HG03342 (cell line): ENCODE measurements around the gene ADARB2.
"Not testable (repeated sequence)": the region's sequence is repeated elsewhere in the genome, so short reads cannot be mapped to it uniquely, and the experiment has no call there.

ENCODE experiments used
- ATAC-seq: cut with Tn5 transposase; IDR thresholded peaks from one replicate; pipeline ENCODE4 v1.9.1; 2021; ENCODE audit warnings: mild to moderate bottlenecking, moderate library complexity; ENCODE audit not compliant: unreplicated experiment

ADARB2 gene

DNA sequence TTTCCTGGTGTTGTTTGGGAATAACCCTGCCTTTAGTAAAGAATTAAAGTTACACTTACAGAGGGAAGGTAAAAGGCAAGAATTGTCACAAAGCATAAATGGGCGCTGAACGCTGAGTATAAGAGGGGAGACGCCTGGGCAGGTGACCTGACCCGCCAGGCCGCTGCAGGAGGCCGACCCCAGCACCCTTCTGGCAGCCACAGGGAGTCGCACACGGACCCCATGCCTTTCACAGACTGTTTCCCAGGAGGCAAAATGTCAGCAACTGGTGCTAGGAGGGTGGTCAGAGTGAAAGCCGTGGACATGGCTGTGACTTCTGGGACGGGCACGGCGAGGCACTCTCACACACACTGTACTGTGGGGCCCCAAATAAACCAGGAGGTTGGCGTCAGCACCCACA lies 392.9 kb downstream of the ADARB2 start:
- no peak for ATAC-seq

DNA sequence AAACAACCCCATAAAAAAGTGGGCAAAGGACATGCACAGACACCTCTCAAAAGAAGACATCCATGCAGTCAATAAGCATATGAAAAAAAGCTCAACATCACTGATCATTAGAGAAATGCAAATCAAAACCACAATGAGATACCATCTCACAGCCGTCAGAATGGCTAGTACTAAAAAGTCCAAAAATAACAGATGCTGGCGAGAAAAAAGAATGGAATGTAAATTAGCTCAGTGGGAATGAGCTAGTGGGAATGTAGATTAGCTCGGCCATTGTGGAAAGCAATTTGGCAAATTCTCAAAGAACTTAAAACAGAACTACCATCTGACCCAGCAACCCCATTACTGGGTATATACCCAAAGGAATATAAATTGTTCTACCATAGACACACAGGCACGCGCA lies 394.1 kb downstream of the ADARB2 start:
- no peak for ATAC-seq

DNA sequence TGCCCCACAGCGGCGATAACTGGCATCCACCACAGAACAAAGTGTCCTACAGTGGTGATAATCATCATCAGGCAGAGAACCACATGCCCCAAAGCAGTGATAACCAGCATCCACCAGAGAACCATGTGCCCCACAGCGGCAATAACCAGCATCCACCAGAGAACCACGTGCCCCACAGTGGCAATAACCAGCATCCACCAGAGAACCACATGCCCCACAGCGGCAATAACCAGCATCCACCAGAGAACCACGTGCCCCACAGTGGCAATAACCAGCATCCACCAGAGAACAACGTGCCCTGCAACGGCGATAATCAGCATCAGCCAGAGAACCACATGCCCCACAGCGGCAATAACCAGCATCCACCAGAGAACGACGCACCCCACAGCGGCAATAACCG lies 396.3 kb downstream of the ADARB2 start:
- not testable (repeated sequence) for ATAC-seq

DNA sequence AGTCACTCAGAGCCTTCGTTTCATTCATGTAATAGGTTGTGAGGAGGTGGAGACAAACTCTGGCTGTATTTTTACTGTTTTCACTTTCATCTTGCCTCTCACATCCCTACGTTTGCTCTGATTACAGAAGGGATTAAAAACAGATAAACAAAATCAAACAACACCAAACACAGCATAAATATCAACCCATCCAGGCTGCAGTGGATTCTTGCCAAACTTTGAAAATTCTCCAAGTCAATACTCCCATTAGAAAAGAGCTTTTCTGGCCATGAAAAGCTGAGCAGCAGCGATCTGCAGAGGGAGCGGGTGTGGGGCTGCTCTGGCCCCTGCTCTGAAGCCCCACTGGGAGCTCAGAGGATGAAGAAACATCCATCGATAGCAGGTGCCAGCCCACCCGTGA lies 397.9 kb downstream of the ADARB2 start:
- no peak for ATAC-seq

DNA sequence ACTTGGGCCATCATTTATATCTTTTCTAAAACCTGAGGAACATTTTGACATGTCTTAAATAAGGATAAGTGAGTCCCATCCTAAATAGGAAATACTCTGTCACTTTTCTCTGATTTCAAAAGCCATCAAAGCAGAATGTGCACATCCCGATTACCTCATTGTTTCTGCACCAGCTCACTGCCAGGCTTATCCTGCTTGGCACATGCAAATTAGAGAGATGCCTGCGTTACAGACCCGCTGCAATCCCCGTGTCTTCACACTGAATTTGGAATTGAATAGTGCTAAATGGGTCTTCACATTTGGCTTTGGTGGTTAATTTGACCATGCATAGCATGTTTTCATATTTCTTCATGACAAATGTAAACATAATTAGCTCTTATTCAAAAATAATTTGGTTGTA lies 401.7 kb downstream of the ADARB2 start:
- ATAC-seq: no peak

- no peak for ATAC-seq
Measured at GRCh38 chr10:1333981-1334380, 403.3 kb downstream of the ADARB2 start.

DNA sequence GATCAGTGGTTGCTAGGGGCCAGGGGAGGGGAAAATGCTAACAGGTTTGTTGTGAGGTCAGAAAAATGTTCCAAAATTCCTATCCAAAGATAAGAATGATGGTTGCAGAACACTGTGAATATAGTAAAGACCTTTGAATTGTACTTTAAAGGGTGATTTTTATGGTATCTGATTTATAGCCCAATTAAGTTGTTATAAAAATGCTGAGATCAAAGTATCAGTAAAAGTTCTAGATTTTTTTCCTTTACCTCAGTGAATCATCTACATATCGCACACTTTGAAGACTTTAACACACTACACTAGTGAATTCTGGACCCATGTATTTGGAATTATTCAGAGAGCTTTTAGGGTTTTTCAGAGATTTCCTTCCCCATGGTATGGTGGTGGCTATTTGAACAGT lies 405.8 kb downstream of the ADARB2 start:
- no peak for ATAC-seq

- ATAC-seq: no peak
Measured at GRCh38 chr10:1329622-1330021, 407.7 kb downstream of the ADARB2 start.

GRCh38 chr10:1328981-1329614 lies 408.2 kb downstream of the ADARB2 start:
- no peak for ATAC-seq

- ATAC-seq: no peak
Measured at GRCh38 chr10:1328161-1328823, 409.0 kb downstream of the ADARB2 start.

- ATAC-seq: no peak
Measured at GRCh38 chr10:1327759-1328158, 409.6 kb downstream of the ADARB2 start.

DNA sequence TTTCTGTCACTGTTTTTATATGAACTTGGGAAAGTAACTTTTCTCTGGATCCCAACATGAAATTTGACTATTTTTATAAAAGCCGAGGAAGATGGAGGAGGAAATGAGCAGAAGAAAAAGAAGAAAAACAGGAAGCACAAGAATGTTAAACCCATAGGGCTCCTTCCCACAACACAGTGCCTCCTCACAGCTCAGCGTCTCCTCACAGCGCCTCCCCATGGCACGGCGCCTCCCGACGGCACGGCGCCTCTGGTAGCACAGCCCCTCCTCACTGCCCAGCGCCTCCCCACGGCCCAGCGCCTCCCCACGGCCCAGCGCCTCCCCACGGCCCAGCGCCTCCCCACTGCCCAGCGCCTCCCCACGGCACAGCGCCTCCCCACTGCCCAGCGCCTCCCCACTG lies 410.8 kb downstream of the ADARB2 start:
- not testable (repeated sequence) for ATAC-seq

GRCh38 chr10:1324903-1325302 lies 412.4 kb downstream of the ADARB2 start:
- ATAC-seq: no peak

GRCh38 chr10:1323951-1324350 lies 413.4 kb downstream of the ADARB2 start:
- ATAC-seq: peak; percentile 57

DNA sequence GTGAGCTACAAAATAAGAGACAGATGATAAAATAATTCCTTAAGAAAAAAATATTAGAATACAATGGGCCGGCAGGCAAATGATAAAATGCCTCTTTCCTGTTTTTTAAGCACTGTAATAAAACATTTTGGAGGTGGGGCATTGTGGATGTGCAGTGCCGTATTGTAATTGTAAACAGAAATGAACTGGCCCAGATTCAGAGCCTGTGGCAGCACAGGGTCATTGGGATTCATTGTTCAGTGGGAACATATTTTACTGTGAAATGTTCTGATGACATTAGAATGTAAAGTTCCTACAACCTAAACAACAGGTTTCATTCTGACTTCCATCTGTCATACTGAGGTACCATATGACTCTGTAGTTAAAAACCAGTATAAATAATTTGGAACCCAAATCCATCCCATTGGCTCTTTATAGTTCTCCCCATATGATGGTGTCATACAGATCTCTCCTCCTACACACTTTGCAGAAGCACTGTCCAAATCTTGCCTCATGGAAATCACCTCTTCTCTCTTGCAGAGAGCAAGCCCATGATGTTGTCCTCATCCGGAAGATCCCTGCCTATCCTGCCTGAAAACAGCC lies 416.5 kb downstream of the ADARB2 start:
- ATAC-seq: no peak

DNA sequence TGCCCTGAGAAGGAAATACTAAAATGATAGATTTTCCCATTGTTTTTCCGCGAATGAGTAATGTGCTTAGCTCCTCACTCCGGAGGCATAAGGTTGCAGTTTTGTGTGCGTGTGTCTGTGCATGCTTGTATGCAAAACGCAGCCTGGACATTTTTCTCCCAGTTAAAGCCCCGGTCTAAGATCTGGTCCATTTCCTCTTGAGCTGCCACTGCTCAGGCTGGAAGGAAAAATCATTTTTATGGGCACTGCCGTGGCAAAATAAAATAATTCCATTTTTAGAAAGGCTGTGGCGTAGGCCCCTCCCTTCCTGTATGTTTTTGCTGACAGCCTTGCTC lies 420.5 kb downstream of the ADARB2 start:
- ATAC-seq: no peak

GRCh38 chr10:1316121-1316808 lies 421.1 kb downstream of the ADARB2 start:
- ATAC-seq: no peak

DNA sequence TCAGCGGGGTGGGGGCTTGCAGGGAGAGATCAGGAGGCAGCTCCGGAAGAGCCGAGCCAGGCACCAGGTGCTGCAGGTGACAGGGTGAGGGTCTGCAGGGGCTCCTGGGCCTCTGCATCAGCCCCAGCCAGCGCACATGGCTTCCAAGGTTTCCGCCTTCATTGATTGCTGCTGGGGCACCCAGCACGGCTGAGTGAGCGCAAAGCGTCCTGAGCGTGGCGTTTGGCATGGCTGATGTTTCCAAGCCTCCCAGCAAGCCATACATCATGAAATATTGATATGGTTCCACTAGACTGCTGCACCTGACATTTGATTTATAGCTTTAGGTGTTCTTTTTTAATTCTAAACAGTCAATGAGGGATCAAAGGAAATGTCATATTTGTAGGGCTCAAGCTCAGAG lies 422.1 kb downstream of the ADARB2 start:
- no peak for ATAC-seq

- ATAC-seq: no peak
Measured at GRCh38 chr10:1311726-1312125, 425.6 kb downstream of the ADARB2 start.

GRCh38 chr10:1310271-1310789 lies 427.0 kb downstream of the ADARB2 start:
- no peak for ATAC-seq

DNA sequence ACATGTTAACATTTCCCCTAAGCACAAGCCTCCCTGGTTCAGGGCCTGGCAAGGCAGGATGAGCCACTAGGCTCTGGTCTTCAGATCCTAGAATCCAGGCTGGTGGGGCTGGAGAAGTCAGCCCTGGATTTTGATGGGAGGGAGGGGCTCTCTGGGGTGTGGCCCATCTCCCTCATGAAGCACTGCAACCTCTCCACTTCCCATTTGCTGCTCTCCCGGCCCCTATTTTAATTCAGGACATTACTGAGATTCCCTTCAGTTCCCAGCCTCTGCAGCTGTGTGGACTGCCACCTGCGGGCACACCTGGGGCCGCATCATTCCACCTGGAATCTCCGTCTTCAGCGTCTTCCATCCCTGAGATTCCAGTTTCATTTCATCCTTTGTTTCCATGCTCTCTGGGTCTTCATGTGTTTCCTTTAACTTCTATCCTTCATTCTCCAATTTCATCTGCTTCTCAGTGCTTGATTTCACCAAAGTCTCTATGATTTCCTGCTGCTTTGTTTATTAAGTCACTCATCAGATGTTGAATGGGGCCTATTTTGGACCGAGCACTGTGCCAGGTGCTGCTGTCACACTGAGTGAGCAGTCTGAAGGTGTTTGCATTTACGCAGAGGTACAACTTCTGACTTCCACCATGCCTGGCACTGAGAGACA lies 427.6 kb downstream of the ADARB2 start:
- ATAC-seq: no peak
